Neutrophil (primary cell): ENCODE data around the gene SCYGR1.
"Not testable (repeated sequence)": the region's sequence is repeated elsewhere in the genome, so short reads cannot be mapped to it uniquely, and the experiment has no call there.

Source experiments
- H3K27ac ChIP-seq: fragments of 200-600 bp; sonication (generic); 2 replicates; pipeline ENCODE4 v1.5.1; 2016; ENCODE audit warnings: mild to moderate bottlenecking, moderate library complexity
- H3K27me3 ChIP-seq: fragments of 200-600 bp; sonication (generic); 2 replicates; pipeline ENCODE4 v1.6.0; 2016; ENCODE audit warnings: mild to moderate bottlenecking
- H3K36me3 ChIP-seq: fragments of 200-600 bp; sonication (generic); 2 replicates; pipeline ENCODE4 v1.5.1; 2017
- H3K4me1 ChIP-seq, 2 experiments: fragments of 200-600 bp in 1 of 2; sonication (generic) in 1 of 2; 1 replicate in 1 of 2; 2 replicates in 1 of 2; pipeline versions ENCODE4 v1.5.1 to v1.6.1; 2013 to 2016; ENCODE audit warnings: low read depth in 1 of 2, low read length in 1 of 2, mild to moderate bottlenecking in 1 of 2, moderate library complexity in 1 of 2; ENCODE audit not compliant: control insufficient read depth in 1 of 2, insufficient read depth in 1 of 2
- H3K4me3 ChIP-seq, 2 experiments: fragments of 200-600 bp in 1 of 2; sonication (generic) in 1 of 2; 1 replicate in 1 of 2; 2 replicates in 1 of 2; pipeline ENCODE4 v1.5.1; 2013 to 2016; ENCODE audit warnings: low read depth in 1 of 2, low read length in 1 of 2, mild to moderate bottlenecking in 1 of 2, moderate library complexity in 1 of 2
- H3K9me3 ChIP-seq: fragments of 200-600 bp; sonication (generic); 2 replicates; pipeline ENCODE4 v1.5.1; 2016
- TF ChIP-seq, protein P1 (sequence below): fragments of 200-600 bp; sonication (generic); IDR thresholded peaks from 2 replicates; pipeline ENCODE4 v1.5.1; 2016; ENCODE audit warnings: antibody characterized with exemption

SCYGR1 gene

DNA sequence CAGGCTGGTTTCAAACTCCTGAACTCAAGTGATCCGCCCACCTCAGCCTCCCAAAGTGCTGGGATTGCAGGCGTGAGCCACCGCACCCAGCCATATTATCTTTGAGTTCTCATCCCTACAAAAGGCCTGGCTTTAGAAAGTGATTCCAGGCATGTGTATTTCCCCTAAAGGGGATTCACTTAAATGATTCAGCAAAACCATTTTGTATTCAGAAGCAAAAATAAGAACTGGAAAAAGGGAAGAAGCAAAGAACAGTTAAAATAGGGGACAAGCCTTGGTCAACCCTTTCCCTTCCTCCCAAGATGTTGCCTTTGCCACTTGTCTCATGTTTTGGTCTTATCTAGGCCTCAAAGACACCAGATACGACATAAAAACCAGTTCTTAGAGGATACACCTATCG lies 19.2 kb downstream of the SCYGR1 start:
- TF ChIP-seq, protein P1, sequence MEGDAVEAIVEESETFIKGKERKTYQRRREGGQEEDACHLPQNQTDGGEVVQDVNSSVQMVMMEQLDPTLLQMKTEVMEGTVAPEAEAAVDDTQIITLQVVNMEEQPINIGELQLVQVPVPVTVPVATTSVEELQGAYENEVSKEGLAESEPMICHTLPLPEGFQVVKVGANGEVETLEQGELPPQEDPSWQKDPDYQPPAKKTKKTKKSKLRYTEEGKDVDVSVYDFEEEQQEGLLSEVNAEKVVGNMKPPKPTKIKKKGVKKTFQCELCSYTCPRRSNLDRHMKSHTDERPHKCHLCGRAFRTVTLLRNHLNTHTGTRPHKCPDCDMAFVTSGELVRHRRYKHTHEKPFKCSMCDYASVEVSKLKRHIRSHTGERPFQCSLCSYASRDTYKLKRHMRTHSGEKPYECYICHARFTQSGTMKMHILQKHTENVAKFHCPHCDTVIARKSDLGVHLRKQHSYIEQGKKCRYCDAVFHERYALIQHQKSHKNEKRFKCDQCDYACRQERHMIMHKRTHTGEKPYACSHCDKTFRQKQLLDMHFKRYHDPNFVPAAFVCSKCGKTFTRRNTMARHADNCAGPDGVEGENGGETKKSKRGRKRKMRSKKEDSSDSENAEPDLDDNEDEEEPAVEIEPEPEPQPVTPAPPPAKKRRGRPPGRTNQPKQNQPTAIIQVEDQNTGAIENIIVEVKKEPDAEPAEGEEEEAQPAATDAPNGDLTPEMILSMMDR, result no peak
- H3K4me1 ChIP-seq, result peaks cover 26 to 39% of the 10 kb centered on the region in 2 experiments
- H3K27me3 ChIP-seq, result peaks cover 18% of the 10 kb centered on the region
- no peak overlapping the region for H3K4me3 ChIP-seq
- H3K36me3 ChIP-seq, result no peaks in the 10 kb centered on the region
- H3K27ac ChIP-seq, result no peak overlapping the region
- H3K9me3 ChIP-seq, result no peaks in the 10 kb centered on the region

DNA sequence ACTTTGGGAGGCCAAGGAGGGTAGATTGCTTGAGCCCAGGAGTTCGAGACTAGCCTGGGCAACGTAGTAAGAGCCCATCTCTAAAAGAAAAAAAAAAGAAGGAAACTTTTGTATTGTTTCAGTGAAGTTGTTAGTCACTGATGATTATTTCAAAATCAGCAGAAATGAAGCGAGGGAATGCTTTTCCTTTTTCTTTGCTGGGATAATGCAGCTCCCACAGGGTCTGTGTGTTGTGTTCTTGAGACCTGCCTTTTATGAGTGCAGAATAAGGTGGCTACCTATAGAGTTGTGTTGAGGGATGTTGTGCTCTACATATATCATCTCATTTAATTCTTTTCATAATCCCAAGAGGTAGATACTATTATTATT lies 20.3 kb downstream of the SCYGR1 start:
- H3K4me3 ChIP-seq, result no peak overlapping the region
- H3K27ac ChIP-seq, result no peak overlapping the region
- TF ChIP-seq, protein P1, result no peak

DNA sequence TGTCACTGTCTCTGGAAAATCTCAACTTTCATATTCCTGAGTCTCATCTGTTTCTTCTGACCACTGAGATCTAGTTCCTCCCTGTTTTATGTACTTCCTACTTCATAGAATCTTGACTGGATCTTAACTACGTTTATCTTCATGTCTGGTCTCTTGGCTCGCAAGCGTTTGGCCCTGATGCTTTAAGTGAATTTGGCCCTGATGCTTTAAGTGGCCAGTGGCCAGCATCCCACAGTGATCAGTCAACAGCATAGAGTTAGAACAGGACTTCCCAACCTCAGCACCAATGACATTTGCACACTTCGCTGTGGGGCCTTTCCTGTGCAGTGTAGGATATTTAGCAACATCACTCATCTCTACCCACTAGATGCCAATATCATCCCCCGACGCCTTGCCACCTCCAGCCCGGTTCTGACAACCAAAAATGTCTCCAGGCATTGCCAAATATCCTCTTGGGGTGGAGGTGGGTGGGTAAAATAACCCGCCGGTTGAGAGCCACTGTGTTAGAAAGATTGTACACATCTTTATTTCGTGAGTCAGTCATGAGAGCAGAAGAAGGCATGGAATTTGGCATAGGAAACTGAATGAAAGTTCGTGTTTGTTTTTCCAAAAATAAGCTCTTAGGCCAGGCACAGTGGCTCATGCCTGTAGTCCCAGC lies 20.9 kb downstream of the SCYGR1 start:
- Histone ChIP-seq H3K4me3 (no peak overlapping the region), H3K27me3 (peaks cover 18% of the 10 kb centered on the region), H3K9me3 (no peaks in the 10 kb centered on the region), H3K4me1 (peaks cover 26 to 39% of the 10 kb centered on the region in 2 experiments), H3K27ac (no peak overlapping the region), H3K36me3 (no peaks in the 10 kb centered on the region)
- TF ChIP-seq, protein P1, result no peak

More for the DNA sequence above, 20.3 kb downstream of the SCYGR1 start:
- Histone ChIP-seq H3K4me1 (peaks cover 26 to 39% of the 10 kb centered on the region in 2 experiments), H3K27me3 (peaks cover 18% of the 10 kb centered on the region), H3K36me3 (no peaks in the 10 kb centered on the region), H3K9me3 (no peaks in the 10 kb centered on the region)

DNA sequence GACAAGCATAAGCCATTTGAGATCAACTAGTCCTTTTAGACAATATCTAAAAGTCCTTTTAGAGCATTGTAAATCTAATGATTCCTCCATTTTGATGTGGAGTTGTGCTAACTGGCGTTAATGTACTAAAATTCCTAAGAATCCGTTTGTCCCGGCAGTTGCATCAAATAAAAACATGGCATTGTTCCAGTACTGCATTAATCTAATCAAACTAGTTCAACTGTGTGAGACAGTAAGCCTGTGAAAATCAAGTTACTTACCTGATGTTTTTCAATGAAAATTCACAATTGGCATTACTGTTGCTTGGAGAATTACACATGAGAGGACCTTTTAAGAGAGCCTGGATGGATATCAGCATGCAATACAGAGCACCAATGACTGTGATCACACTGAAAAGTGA lies 21.9 kb downstream of the SCYGR1 start:
- TF ChIP-seq, protein P1, result no peak
- H3K4me1 ChIP-seq, result peaks cover 19 to 29% of the 10 kb centered on the region in 2 experiments
- H3K27ac ChIP-seq, result no peak overlapping the region
- no peak overlapping the region for H3K4me3 ChIP-seq
- H3K9me3 ChIP-seq, result no peaks in the 10 kb centered on the region
- H3K27me3 ChIP-seq, result peaks cover 12% of the 10 kb centered on the region
- H3K36me3 ChIP-seq, result peaks cover 8% of the 10 kb centered on the region

DNA sequence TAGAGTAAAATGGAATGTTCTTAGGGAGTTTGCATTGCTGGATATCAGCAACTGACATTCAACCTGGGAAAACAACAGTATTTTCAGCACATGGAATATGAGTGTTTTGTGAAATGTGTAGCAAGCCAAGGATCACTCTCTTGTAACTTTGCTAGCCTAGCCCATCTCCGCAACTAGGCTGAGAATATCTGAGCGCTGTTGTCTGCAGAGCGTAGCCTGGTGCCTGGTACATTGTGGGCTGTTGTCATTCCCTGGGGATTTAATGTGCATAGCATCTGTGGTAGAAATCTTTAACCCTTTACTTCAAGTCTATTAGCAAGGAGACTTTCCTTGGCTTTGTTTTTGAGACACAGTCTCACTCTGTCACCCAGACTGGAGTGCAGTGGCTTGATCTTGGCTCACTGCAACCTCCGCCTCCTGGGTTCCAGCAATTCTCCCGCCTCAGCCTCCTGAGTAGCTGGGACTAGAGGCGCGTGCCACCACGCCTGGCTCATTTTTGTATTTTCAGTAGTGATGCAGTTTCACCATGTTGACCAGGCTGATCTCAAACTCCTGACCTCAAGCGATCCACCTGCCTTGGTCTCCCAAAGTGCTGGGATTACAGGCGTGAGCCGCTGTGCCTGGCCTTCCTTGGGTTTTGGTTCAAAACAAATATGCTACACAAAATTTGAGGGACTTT lies 23.0 kb downstream of the SCYGR1 start:
- not testable (repeated sequence) for H3K9me3 ChIP-seq, H3K4me3 ChIP-seq, H3K27ac ChIP-seq
- peaks cover 20% of the 10 kb centered on the region for H3K36me3 ChIP-seq
- H3K27me3 ChIP-seq, result peaks cover 10% of the 10 kb centered on the region
- peaks cover 7 to 18% of the 10 kb centered on the region in 2 experiments for H3K4me1 ChIP-seq

DNA sequence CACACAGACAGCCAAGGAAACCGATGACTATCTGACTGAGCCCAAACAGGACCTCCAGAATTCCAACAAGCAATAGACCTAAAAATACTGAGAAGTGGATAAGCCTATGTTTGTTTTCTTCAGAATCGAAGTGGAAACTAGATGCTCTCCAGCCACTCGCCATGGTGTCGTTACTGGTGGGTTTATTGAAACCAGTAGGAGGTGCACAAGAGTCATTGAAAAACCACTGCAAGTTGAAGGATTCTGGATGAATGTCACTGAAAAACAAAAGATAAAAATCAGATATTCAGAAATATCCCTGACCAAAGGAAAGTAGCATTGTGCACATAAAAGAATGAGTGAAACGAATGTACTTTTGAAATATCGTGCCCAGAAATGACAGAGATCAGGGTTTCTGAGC lies 24.0 kb downstream of the SCYGR1 start:
- H3K27me3 ChIP-seq, result peaks cover 7% of the 10 kb centered on the region
- TF ChIP-seq, protein P1, result no peak
- H3K4me3 ChIP-seq, result no peak overlapping the region
- H3K9me3 ChIP-seq, result no peaks in the 10 kb centered on the region
- H3K4me1 ChIP-seq, result peaks cover 6 to 12% of the 10 kb centered on the region in 2 experiments
- H3K27ac ChIP-seq, result no peak overlapping the region
- peaks cover 29% of the 10 kb centered on the region for H3K36me3 ChIP-seq
